HEK293 (cell line): ENCODE results near the gene HSD17B14.
A peak's percentile ranks its signal among the peaks of the same experiment; 100 is the strongest.

ENCODE experiments used
- GFI1B ChIP-seq: fragments of 450-650 bp; formaldehyde crosslinking; IDR thresholded peaks from 2 replicates; pipeline ENCODE4 v1.5.1; 2016; ENCODE audit warnings: missing biosample characterization, missing genetic modification characterization
- GLI2 ChIP-seq: fragments of 450-650 bp; formaldehyde crosslinking; IDR thresholded peaks from 2 replicates; pipeline ENCODE4; 2017; ENCODE audit warnings: missing biosample characterization, missing genetic modification characterization, low read depth, borderline replicate concordance
- GLIS2 ChIP-seq: fragments of 450-650 bp; formaldehyde crosslinking; IDR thresholded peaks from 2 replicates; pipeline ENCODE4 v1.5.1; 2016; ENCODE audit warnings: missing biosample characterization, missing genetic modification characterization
- MEIS1 ChIP-seq: sonication (generic); formaldehyde crosslinking; IDR thresholded peaks from 2 replicates; pipeline ENCODE4 v1.8.1; 2022; ENCODE audit warnings: missing genetic modification reagents, mild to moderate bottlenecking, borderline replicate concordance
- PATZ1 ChIP-seq: fragments of 450-650 bp; formaldehyde crosslinking; IDR thresholded peaks from 2 replicates; pipeline ENCODE4 v1.5.1; 2016; ENCODE audit warnings: missing biosample characterization, missing genetic modification characterization
- PRDM10 ChIP-seq: fragments of 450-650 bp; formaldehyde crosslinking; IDR thresholded peaks from 2 replicates; pipeline ENCODE4 v1.5.1; 2016; ENCODE audit warnings: missing biosample characterization, missing genetic modification characterization
- REST ChIP-seq: fragments of 450-650 bp; formaldehyde crosslinking; IDR thresholded peaks from 2 replicates; pipeline ENCODE4 v1.5.1; 2016; ENCODE audit warnings: missing biosample characterization, missing genetic modification characterization
- WT1 ChIP-seq: fragments of 450-650 bp; formaldehyde crosslinking; IDR thresholded peaks from 2 replicates; pipeline ENCODE4 v1.5.1; 2016; ENCODE audit warnings: missing biosample characterization, missing genetic modification characterization
- YY2 ChIP-seq: fragments of 450-650 bp; formaldehyde crosslinking; IDR thresholded peaks from 2 replicates; pipeline ENCODE4 v1.5.1; 2016; ENCODE audit warnings: missing biosample characterization, missing genetic modification characterization
- ZBTB10 ChIP-seq: fragments of 450-650 bp; formaldehyde crosslinking; IDR thresholded peaks from 2 replicates; pipeline ENCODE4 v1.5.1; 2016; ENCODE audit warnings: missing biosample characterization, missing genetic modification characterization
- ZBTB21 ChIP-seq: fragments of 450-650 bp; formaldehyde crosslinking; IDR thresholded peaks from 2 replicates; pipeline ENCODE4 v1.5.1; 2017; ENCODE audit warnings: missing biosample characterization, missing genetic modification characterization
- ZBTB48 ChIP-seq: fragments of 450-650 bp; formaldehyde crosslinking; IDR thresholded peaks from 2 replicates; pipeline ENCODE4 v1.5.1; 2016; ENCODE audit warnings: missing biosample characterization, missing genetic modification characterization
- ZBTB7A ChIP-seq: fragments of 450-650 bp; formaldehyde crosslinking; IDR thresholded peaks from 2 replicates; pipeline ENCODE4 v1.5.1; 2016; ENCODE audit warnings: low read depth, missing biosample characterization, missing genetic modification characterization
- ZNF114 ChIP-seq: fragments of 450-650 bp; formaldehyde crosslinking; IDR thresholded peaks from 2 replicates; pipeline ENCODE4 v1.5.0; 2017; ENCODE audit warnings: missing biosample characterization, missing genetic modification characterization
- ZNF146 ChIP-seq: fragments of 450-650 bp; formaldehyde crosslinking; IDR thresholded peaks from 2 replicates; pipeline ENCODE4 v1.5.1; 2016; ENCODE audit warnings: missing biosample characterization, missing genetic modification characterization
- ZNF157 ChIP-seq: fragments of 450-650 bp; formaldehyde crosslinking; IDR thresholded peaks from 2 replicates; pipeline ENCODE4 v1.5.1; 2016; ENCODE audit warnings: missing biosample characterization, missing genetic modification characterization
- ZNF18 ChIP-seq: fragments of 450-650 bp; formaldehyde crosslinking; IDR thresholded peaks from 2 replicates; pipeline ENCODE4 v1.5.1; 2016; ENCODE audit warnings: missing biosample characterization, missing genetic modification characterization
- ZNF221 ChIP-seq: fragments of 450-650 bp; formaldehyde crosslinking; IDR thresholded peaks from 2 replicates; pipeline ENCODE4 v1.5.1; 2017; ENCODE audit warnings: missing biosample characterization, missing genetic modification characterization, borderline replicate concordance
- ZNF239 ChIP-seq: fragments of 450-650 bp; formaldehyde crosslinking; IDR thresholded peaks from 2 replicates; pipeline ENCODE4 v1.5.1; 2016; ENCODE audit warnings: missing biosample characterization, missing genetic modification characterization
- ZNF423 ChIP-seq: fragments of 450-650 bp; formaldehyde crosslinking; IDR thresholded peaks from 2 replicates; pipeline ENCODE4 v1.5.1; 2016; ENCODE audit warnings: missing biosample characterization, missing genetic modification characterization
- ZNF426 ChIP-seq: fragments of 450-650 bp; formaldehyde crosslinking; IDR thresholded peaks from 2 replicates; pipeline ENCODE4 v1.5.1; 2017; ENCODE audit warnings: missing biosample characterization, missing genetic modification characterization, mild to moderate bottlenecking, inconsistent platforms, moderate library complexity
- ZNF48 ChIP-seq: fragments of 450-650 bp; formaldehyde crosslinking; IDR thresholded peaks from 2 replicates; pipeline ENCODE4 v1.5.1; 2016; ENCODE audit warnings: missing biosample characterization, missing genetic modification characterization
- ZNF571 ChIP-seq: fragments of 450-650 bp; formaldehyde crosslinking; IDR thresholded peaks from 2 replicates; pipeline ENCODE4 v1.5.0; 2017; ENCODE audit warnings: missing biosample characterization, missing genetic modification characterization
- ZNF660 ChIP-seq: fragments of 450-650 bp; IDR thresholded peaks from 2 replicates; pipeline ENCODE4 v1.5.1; 2018; ENCODE audit warnings: missing biosample characterization, mild to moderate bottlenecking, missing genetic modification characterization
- TF ChIP-seq, protein P1 (sequence below): fragments of 450-650 bp; formaldehyde crosslinking; IDR thresholded peaks from 2 replicates; pipeline ENCODE4 v1.5.1; 2016; ENCODE audit warnings: missing biosample characterization, missing genetic modification characterization

Gene HSD17B14

GRCh38 chr19:48868114-48868886 is 32.0 kb upstream of the HSD17B14 start, which contains the start of gene PLEKHA4 (continued):
- TF ChIP-seq, protein P1, sequence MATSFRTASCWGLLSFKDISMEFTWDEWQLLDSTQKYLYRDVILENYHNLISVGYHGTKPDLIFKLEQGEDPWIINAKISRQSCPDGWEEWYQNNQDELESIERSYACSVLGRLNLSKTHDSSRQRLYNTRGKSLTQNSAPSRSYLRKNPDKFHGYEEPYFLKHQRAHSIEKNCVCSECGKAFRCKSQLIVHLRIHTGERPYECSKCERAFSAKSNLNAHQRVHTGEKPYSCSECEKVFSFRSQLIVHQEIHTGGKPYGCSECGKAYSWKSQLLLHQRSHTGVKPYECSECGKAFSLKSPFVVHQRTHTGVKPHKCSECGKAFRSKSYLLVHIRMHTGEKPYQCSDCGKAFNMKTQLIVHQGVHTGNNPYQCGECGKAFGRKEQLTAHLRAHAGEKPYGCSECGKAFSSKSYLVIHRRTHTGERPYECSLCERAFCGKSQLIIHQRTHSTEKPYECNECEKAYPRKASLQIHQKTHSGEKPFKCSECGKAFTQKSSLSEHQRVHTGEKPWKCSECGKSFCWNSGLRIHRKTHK (tag by site-specific recombination) = no peak
- no peak for TF ChIP-seq WT1 (tag by site-specific recombination)
- no peak for TF ChIP-seq ZNF146
- TF ChIP-seq GLIS2 (tag by site-specific recombination) = peak; percentile 83
- TF ChIP-seq ZNF571 (tag by site-specific recombination) = no peak
- TF ChIP-seq ZNF426 (tag by site-specific recombination) = no peak
- TF ChIP-seq PRDM10 (tag by site-specific recombination) = no peak
- TF ChIP-seq ZNF157 (tag by site-specific recombination) = peak; percentile 38; the same call in 1 of the 2 replicates
- no peak for TF ChIP-seq ZNF423 (tag by site-specific recombination)
- TF ChIP-seq GLI2 (tag by site-specific recombination) = no peak
- no peak for TF ChIP-seq ZNF18 (tag by site-specific recombination)
- TF ChIP-seq ZNF239 (tag by site-specific recombination) = no peak
- TF ChIP-seq ZNF660 = no peak
- no peak for TF ChIP-seq MEIS1 (CRISPR knock-in tag)
- TF ChIP-seq ZNF48 (tag by site-specific recombination) = no peak
- no peak for TF ChIP-seq GFI1B (tag by site-specific recombination)
- no peak for TF ChIP-seq ZNF114
- 0 out of 2 replicates have a peak, but pooled peaks have one; percentile 51 for TF ChIP-seq REST
- TF ChIP-seq ZNF221 (tag by site-specific recombination) = no peak
- no peak for TF ChIP-seq YY2 (tag by site-specific recombination)
- TF ChIP-seq ZBTB7A = no peak
- no peak for TF ChIP-seq ZBTB48
- no peak; the same call in 1 of the 2 replicates for TF ChIP-seq ZBTB10 (tag by site-specific recombination)
- no peak for TF ChIP-seq ZBTB21 (tag by site-specific recombination)
- TF ChIP-seq PATZ1 (tag by site-specific recombination) = peak; percentile 85
